Measurements from ENCODE around the gene MTX1. TPM values are rescaled to one million over a fixed set of nuclear protein-coding genes. Genes with fewer than 3 reads are reported as not detected.
"Not testable (repeated sequence)": the region's sequence is repeated elsewhere in the genome, so short reads cannot be mapped to it uniquely, and the experiment has no call there.

Gene MTX1
- polyA plus RNA-seq, 1 of the 3 experiments (the other 2 are of a cell fraction) = 79.1 TPM

DNA sequence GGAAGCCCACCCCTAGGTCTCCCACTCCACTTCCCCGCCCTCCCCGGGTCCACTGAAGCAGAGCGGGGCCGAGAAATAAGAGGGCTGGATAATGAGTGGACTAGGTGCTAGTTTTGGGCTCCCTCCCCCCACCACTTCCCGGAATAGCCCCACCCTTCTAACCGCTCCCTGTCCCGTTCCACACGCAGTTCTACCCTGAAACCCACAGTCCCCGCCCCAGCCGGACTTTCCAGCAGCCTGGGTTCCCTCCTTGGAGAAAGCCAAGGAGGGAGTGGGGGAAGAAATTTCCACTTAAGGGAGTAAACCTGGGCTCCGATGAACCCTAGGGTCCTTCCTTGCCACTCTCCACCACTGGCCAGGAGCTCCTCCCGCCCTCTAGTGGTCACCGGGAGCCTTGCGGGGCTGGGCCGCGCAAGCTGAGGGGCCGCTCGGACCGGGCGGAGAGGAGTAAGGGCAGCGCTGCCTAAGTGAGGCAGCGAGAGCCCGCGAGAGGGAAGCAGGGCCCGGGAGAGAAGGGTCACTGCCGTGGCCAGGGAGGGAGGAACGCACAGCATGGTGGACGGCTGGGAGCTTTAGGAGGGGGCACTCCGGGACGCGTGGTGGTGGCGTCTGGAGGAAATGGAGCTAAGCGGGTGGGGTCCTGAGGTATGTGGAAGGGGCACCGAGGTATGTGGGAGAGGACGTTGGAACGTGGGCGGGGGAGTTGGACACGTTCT, 15.1 kb upstream of the MTX1 start:
- 6% methylated on average over 30 of the region's 38 CpGs for WGBS (ENCODE audit: low lambda C conversion rate)
- peak; percentile 94 for DNase-seq
- peak overlapping the region; percentile 61 for H2AFZ ChIP-seq (ENCODE audit: low read depth)
- peaks cover 7% of the 10 kb centered on the region for H3F3A ChIP-seq (replicated peaks; ENCODE audit: insufficient read depth)
- POLR2A ChIA-PET = interaction anchor here (0.9 to 5.1 kb wide), 8 partner anchors 9 to 34 kb away, joined by 3 to 27 read pairs (median 11); partner anchors contain the start of genes KRTCAP2, MTX1 and THBS3
- no peaks in the 10 kb centered on the region for H3K27me3 ChIP-seq (ENCODE audit: insufficient read depth)
- H3K9ac ChIP-seq = peak overlapping the region; percentile 61
- no peaks in the 10 kb centered on the region for H4K20me1 ChIP-seq (ENCODE audit: insufficient read depth)
- TF ChIP-seq POLR2AphosphoS5 (IDR thresholded peaks at IDR 0.05; ENCODE audit: low read depth, low read length) (peak; percentile 75), SMC3 (IDR thresholded peaks at IDR 0.05; ENCODE audit: low read depth, low read length) (peak; percentile 57), CHD2 (IDR thresholded peaks at IDR 0.05; ENCODE audit: low read length, partially characterized antibody) (peak; percentile 73), NFIC (IDR thresholded peaks at IDR 0.05; ENCODE audit: borderline replicate concordance) (no peak), FOXJ3 (CRISPR knock-in tag; IDR thresholded peaks at IDR 0.05) (no peak), NRF1 (IDR thresholded peaks at IDR 0.05; ENCODE audit: low read depth, low read length) (no peak), RAD21 (IDR thresholded peaks at IDR 0.05; ENCODE audit: low read length) (peak; percentile 64), TAF1 (IDR thresholded peaks at IDR 0.05; ENCODE audit: borderline replicate concordance, low read depth, low read length) (peak; percentile 70; the same call in 1 of the 2 replicates)
- TF ChIP-seq, protein P1, sequence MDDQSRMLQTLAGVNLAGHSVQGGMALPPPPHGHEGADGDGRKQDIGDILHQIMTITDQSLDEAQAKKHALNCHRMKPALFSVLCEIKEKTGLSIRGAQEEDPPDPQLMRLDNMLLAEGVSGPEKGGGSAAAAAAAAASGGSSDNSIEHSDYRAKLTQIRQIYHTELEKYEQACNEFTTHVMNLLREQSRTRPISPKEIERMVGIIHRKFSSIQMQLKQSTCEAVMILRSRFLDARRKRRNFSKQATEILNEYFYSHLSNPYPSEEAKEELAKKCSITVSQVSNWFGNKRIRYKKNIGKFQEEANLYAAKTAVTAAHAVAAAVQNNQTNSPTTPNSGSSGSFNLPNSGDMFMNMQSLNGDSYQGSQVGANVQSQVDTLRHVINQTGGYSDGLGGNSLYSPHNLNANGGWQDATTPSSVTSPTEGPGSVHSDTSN (IDR thresholded peaks at IDR 0.05) = 0 out of 2 replicates have a peak, but pooled peaks have one; percentile 24
- TF ChIP-seq, protein P2, sequence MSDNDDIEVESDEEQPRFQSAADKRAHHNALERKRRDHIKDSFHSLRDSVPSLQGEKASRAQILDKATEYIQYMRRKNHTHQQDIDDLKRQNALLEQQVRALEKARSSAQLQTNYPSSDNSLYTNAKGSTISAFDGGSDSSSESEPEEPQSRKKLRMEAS (IDR thresholded peaks at IDR 0.05; ENCODE audit: low read depth) = 0 out of 2 replicates have a peak, but pooled peaks have one; percentile 49
- TF ChIP-seq, protein P3, sequence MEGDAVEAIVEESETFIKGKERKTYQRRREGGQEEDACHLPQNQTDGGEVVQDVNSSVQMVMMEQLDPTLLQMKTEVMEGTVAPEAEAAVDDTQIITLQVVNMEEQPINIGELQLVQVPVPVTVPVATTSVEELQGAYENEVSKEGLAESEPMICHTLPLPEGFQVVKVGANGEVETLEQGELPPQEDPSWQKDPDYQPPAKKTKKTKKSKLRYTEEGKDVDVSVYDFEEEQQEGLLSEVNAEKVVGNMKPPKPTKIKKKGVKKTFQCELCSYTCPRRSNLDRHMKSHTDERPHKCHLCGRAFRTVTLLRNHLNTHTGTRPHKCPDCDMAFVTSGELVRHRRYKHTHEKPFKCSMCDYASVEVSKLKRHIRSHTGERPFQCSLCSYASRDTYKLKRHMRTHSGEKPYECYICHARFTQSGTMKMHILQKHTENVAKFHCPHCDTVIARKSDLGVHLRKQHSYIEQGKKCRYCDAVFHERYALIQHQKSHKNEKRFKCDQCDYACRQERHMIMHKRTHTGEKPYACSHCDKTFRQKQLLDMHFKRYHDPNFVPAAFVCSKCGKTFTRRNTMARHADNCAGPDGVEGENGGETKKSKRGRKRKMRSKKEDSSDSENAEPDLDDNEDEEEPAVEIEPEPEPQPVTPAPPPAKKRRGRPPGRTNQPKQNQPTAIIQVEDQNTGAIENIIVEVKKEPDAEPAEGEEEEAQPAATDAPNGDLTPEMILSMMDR (IDR thresholded peaks at IDR 0.05) = peak; percentile 97
- TF ChIP-seq, protein P4, sequence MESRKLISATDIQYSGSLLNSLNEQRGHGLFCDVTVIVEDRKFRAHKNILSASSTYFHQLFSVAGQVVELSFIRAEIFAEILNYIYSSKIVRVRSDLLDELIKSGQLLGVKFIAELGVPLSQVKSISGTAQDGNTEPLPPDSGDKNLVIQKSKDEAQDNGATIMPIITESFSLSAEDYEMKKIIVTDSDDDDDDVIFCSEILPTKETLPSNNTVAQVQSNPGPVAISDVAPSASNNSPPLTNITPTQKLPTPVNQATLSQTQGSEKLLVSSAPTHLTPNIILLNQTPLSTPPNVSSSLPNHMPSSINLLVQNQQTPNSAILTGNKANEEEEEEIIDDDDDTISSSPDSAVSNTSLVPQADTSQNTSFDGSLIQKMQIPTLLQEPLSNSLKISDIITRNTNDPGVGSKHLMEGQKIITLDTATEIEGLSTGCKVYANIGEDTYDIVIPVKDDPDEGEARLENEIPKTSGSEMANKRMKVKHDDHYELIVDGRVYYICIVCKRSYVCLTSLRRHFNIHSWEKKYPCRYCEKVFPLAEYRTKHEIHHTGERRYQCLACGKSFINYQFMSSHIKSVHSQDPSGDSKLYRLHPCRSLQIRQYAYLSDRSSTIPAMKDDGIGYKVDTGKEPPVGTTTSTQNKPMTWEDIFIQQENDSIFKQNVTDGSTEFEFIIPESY (IDR thresholded peaks at IDR 0.05; ENCODE audit: borderline replicate concordance, low read depth) = 0 out of 2 replicates have a peak, but pooled peaks have one; percentile 9
- H3K79me2 ChIP-seq (ENCODE audit: insufficient read depth) = peaks cover 19% of the 10 kb centered on the region; the same call in 1 of the 2 replicates
- H3K4me1 ChIP-seq (ENCODE audit: control insufficient read depth in 1 of 2, insufficient read depth in 2 of 2, low read depth in 1 of 2, low read length in 1 of 2) = peaks cover 0 to 24% of the 10 kb centered on the region in 2 experiments; a peak in 2 of 4 replicates
- peak overlapping the region; percentile 78 to 86 for H3K27ac ChIP-seq (ENCODE audit: low read depth in 2 of 2, low read length in 1 of 2)
- peak overlapping the region; percentile 30 to 60 for H3K4me3 ChIP-seq (ENCODE audit: low read depth in 2 of 2, low read length in 1 of 2)
- no peaks in the 10 kb centered on the region for H3K9me2 ChIP-seq
- H3K4me2 ChIP-seq = peak overlapping the region; percentile 83
- H3K36me3 ChIP-seq (replicated peaks in 1 of 2; ENCODE audit: control insufficient read depth in 1 of 2, insufficient read depth in 2 of 2, low read length in 1 of 2) = peaks cover 2 to 21% of the 10 kb centered on the region in 2 experiments
- H3K9me3 ChIP-seq = no peaks in the 10 kb centered on the region
- CTCF ChIA-PET = interaction anchor here (0.5 to 5.2 kb wide), 36 partner anchors 9 to 152 kb away, joined by 3 to 203 read pairs (median 4); partner anchors contain the start of genes ADAM15, KRTCAP2, MTX1 and SLC50A1

DNA sequence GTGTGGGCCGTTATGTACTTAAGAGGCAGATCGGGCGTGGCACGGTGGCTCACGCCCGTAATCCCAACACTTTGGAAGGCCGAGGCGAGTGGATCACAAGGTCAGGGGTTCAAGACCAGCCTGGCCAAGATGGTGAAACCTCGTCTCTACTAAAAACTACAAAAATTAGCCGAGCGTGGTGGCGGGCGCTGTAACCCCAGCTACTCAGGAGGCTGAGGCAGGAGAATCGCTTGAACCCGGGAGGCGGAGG, 14.6 kb upstream of the MTX1 start:
- H3K9me3 ChIP-seq; H4K20me1 ChIP-seq (ENCODE audit: insufficient read depth); H3K27me3 ChIP-seq (ENCODE audit: insufficient read depth); H3K9me2 ChIP-seq; DNase-seq: not testable (repeated sequence)
- CTCF ChIA-PET = interaction anchor here (0.6 to 5.2 kb wide), 33 partner anchors 9 to 152 kb away, joined by 3 to 203 read pairs (median 4); partner anchors contain the start of genes KRTCAP2, MTX1, SLC50A1 and THBS3
- H3K4me1 ChIP-seq (ENCODE audit: control insufficient read depth in 1 of 2, insufficient read depth in 2 of 2, low read depth in 1 of 2, low read length in 1 of 2) = peaks cover 0 to 24% of the 10 kb centered on the region in 2 experiments; a peak in 2 of 4 replicates
- WGBS (ENCODE audit: low lambda C conversion rate) = 18% methylated on average over 16 of the region's 16 CpGs
- peak overlapping the region; percentile 78 to 86; a peak in 3 of 4 replicates for H3K27ac ChIP-seq (ENCODE audit: low read depth in 2 of 2, low read length in 1 of 2)
- H3F3A ChIP-seq (replicated peaks; ENCODE audit: insufficient read depth) = peaks cover 10% of the 10 kb centered on the region
- H2AFZ ChIP-seq (ENCODE audit: low read depth) = peak overlapping the region; percentile 61
- peaks cover 7 to 25% of the 10 kb centered on the region in 2 experiments for H3K36me3 ChIP-seq (replicated peaks in 1 of 2; ENCODE audit: control insufficient read depth in 1 of 2, insufficient read depth in 2 of 2, low read length in 1 of 2)
- H3K4me3 ChIP-seq (ENCODE audit: low read depth in 2 of 2, low read length in 1 of 2) = peak overlapping the region; percentile 30 to 60
- peak overlapping the region; percentile 61 for H3K9ac ChIP-seq
- peaks cover 19% of the 10 kb centered on the region; the same call in 1 of the 2 replicates for H3K79me2 ChIP-seq (ENCODE audit: insufficient read depth)
- peak overlapping the region; percentile 83 for H3K4me2 ChIP-seq
- POLR2A ChIA-PET = interaction anchor here (0.6 to 5.1 kb wide), 8 partner anchors 8 to 142 kb away, joined by 3 to 27 read pairs (median 11); partner anchors contain the start of genes KRTCAP2, MTX1 and THBS3

Data from SK-N-SH (cell line).